Measurements from ENCODE around the gene IFNG.
"Not testable (repeated sequence)": the region's sequence is repeated elsewhere in the genome, so short reads cannot be mapped to it uniquely, and the experiment has no call there.

The IFNG gene

GRCh38 chr12:68159681-68160304 lies at the start of gene IFNG:
TSS of gene IFNG (minus strand) at chr12:68159740. CDS start at chr12:68159615, 125 bp downstream.
- DNase-seq = no peak

DNA sequence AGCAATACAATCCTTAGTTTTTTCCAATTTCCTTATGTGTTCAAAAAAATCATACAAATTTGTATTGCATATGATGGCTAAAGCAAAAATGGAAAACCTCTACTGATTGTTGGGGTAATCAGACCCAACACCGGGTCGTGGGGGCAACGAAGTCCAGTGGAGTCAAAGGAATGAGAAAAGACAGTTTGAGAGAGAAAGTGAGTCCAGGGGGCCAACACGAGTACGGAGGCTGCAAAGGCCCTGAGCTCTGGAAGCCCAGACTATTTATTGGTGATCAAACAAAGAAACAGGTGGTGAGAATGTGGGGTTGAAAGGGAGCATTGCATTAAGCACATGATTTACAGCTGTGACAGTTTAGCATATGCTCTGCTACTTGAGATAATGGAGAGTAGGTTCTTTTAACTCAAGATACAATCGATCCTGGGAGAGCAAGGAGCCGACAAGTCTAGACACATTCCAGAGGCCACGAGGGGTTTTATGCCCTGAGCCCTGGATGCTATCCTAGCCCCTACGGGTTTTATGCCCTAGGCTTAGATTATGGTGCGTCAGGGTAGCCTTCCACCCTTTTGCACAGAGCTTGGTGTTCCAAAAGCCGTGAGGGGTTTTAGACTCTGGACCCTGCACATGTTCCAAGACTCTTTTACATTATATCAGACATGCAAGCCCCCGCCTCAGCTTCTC lies 49.6 kb upstream of the IFNG start:
- DNase-seq = not testable (repeated sequence)

GRCh38 chr12:68207276-68207675 lies 47.7 kb upstream of the IFNG start:
- no peak for DNase-seq

GRCh38 chr12:68206446-68206845 lies 46.9 kb upstream of the IFNG start:
- DNase-seq = no peak

DNA sequence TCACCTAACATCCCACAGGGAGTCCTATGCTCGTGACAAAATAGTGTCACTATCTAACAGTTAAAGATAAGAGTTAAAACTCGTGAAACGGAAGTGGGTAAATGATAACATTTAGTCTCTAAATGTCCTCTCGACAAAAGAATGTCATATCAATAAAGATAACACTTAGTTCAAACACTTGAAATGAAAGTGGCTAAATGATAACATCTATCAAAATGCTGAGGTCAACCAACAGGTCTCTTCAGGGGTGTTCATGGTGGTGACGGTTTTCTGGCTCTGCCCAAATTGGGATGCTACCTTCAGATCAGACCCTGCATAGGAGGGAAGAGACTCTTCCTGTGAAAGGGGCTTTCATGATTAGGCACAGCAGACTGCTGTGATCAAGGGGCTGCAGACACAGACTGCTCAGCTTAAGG lies 43.9 kb upstream of the IFNG start:
- no peak for DNase-seq

- DNase-seq = no peak
These were observed 41.3 kb upstream of the IFNG start for GRCh38 chr12:68200854-68201253.

- DNase-seq = no peak
These were observed 39.6 kb upstream of the IFNG start for GRCh38 chr12:68199127-68199526.

DNA sequence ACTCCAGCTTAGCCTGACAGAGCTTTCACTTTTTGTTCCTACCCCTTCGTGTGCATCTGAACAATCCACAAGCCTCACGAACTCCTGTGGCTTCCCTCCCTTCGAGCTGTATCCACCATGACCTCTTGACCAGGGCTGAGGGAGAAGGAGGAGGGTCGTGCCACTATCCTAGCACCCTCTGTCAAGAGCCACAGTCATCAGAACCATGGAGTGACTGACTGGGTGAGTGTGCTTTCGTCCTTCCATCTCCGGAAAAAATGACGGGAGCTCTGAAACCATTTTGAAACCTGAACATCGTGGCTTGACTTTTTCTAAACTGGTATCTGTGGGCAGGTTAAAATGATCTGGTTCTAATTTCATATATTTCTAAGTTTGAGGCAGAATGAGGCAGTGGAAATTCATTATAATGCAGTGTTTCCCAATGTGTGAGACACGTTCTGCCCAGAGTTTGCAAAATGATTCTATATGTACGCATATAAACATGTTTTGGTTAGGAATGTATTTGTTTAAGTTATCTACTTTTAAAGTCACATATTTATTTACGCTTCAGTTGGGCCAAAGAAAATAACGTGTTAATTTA lies 39.1 kb upstream of the IFNG start:
- DNase-seq = no peak

GRCh38 chr12:68190301-68190700 lies 30.8 kb upstream of the IFNG start:
- DNase-seq = no peak

GRCh38 chr12:68189821-68190242 lies 30.3 kb upstream of the IFNG start:
- DNase-seq = peak in 1 of 2 donors; percentile 15

- no peak for DNase-seq
These were observed 26.1 kb upstream of the IFNG start for GRCh38 chr12:68185598-68185997.

DNA sequence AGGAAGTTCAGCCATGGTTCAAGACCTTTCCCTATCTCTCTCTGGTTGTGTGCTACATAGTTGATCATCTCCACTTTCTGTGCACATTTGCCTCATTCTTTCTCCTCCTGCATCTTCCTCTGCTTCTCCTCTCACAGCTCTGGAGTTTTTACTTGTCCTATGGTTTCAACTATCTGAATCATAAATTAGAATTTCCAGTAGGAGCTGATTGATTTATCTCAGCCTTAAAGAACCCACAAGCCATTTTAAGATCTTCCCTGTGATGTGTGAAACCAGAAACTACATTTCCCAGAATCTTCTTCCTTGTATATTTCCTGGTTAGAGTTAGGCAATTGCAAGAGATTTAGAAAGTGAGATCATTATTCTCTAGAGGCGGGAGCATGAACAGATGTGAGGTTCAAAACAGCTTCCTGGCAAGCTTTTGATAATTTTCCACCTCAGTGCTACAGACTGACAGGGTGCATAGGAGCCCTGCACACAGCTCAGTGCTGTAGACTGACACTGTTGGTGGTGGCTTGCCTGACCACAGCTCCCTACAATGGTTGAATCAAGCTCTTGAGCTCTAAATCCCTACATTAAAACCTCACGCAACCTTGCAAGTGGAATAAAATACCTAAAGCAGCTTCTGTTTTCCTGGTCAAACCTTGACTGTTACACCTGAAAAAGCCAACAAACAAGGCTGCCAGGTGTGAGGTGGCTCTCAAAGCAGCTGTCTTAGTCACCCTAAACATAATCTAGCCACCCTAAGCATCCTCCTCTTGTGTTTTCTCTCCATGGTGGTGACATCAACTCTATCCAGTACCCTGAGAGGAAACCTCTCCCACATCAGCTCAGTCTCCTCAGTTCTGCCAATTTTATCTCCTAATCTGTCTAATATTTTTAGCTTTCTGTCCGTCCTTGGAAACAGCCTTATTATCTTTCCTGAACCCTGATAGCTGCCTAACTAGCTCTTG lies 21.5 kb upstream of the IFNG start:
- DNase-seq = no peak

DNA sequence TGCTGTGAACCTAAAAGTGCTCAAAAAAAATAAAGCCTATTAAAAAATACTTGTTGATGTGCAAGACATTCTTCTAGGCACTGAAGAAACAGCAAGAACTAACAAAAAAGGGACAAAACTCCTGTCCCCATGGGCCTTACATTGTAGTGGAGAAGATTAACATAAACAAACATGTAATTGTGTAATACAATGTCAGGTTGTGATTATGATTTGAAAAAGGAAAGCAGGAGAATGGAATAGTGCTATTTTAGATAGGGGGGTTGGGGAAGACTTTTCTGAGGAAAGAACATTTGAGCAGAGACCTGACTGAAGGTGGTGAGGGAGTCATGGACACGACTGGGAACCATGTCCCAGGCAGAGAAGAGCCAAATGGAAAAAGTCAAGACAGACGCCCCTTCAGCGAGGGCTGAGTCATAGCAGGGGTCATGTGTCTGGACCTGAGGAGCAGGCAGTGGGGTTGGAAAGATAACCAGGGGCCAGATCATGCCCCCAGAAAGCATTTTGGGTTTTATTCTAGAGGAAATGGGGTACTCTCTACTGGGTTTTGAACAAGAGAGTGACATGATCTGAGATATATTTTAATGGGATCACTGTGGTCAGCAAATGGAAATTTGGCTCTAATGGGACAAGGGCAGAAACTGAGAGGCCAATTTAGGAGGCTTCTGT lies 19.4 kb upstream of the IFNG start:
- no peak for DNase-seq

- DNase-seq = no peak
These were observed 18.6 kb upstream of the IFNG start for GRCh38 chr12:68178184-68178583.

DNA sequence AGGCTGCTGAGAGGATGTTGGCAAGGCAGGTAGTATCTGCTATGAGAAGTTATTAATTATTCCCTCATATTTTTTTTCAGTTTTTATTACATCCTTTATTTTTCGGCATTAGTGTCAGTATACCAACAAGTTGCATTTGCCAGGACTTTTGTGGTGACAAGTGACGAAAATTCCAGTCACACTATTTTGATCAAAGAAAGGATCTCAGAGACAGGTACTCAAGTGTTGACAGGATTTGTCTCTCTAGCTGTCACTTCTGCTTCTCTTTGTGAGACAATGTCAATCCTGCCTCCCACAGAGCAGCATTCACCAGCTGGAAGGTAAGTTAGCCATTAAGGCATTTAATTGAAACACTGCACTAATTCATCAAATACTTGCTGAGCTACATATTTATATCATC lies 18.0 kb upstream of the IFNG start:
- DNase-seq = no peak

DNA sequence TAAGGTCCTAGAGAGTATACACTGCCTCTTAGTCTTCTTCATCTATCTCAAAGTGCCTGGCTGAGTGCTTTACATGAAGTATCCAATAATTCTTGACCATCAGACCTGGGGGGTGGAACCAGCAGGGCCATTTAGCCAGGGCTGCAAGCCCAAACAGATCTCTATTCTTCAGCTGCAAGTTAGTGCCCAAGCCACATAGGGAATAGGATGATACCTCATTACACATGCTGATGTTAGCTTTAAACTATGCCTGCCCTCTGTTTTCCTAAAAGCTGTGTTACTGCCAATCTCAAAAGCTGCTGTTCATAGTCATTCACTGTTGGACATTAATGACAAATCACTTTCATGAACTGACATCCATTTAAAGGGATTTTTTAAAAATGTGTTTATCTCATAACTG lies 16.7 kb upstream of the IFNG start:
- no peak for DNase-seq

DNA sequence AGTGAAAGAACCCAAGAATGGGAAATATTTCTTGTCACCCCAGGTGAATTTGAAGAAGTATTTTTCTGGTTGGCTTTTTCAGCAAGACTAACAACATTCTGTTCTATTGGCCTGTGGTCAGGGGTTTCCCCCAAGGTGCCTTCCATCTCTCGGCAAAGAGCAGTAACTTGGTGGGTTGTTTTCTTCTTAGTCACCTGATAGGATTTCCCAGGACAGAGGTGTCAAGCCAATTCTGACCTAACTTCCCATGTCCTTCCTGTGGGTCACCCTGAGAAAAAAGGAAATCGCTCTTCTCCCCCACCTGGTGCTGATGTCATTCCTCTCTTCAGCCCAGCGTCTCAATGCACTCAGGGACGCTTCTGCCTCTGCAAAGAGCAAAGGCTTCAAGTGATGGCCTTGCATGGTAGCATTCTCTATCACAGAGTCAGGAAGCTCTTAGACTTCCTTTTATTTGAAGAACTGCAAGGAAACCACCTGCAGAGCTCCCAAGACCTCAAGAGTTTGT lies 16.1 kb upstream of the IFNG start:
- DNase-seq = peak; percentile 34 to 41

GRCh38 chr12:68174761-68175160 lies 15.2 kb upstream of the IFNG start:
- not testable (repeated sequence) for DNase-seq

DNA sequence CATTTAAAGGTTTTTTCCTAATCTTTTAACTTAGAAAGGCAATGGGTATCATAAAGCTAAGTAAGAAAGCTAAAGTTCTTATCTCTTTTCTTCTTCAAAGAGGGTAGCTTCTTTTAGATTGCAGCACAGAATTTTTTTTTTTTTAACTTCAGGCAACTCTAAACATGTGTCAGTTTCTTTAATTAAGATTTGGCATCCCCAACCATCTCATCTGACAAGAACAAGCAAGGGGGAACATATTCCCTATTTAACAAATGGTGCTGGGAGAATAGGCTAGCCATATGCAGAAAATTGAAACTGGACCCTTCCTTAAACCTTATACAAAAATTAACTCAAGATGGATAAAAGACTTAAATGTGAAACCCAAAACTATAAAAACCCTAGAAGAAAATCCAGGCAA lies 14.3 kb upstream of the IFNG start:
- DNase-seq = no peak

GRCh38 chr12:68170726-68171125 lies 11.2 kb upstream of the IFNG start:
- DNase-seq = no peak

- DNase-seq = no peak
These were observed 9.8 kb upstream of the IFNG start for GRCh38 chr12:68169213-68169889.

- no peak for DNase-seq
These were observed 6.8 kb upstream of the IFNG start for GRCh38 chr12:68166317-68166831.
